OCI-LY3 (cell line): ENCODE data around the gene TMEM18.

ENCODE experiments used
- EZH2phosphoT487 ChIP-seq: fragments of 200-600 bp; shearing (Covaris generic); IDR thresholded peaks from 2 replicates; pipeline ENCODE4 v1.6.1; 2018; ENCODE audit warnings: antibody characterized with exemption, mixed run types, low read depth
- TF ChIP-seq, protein P1 (sequence below): fragments of 200-600, 300-600 bp; sonication (generic); IDR thresholded peaks from 2 replicates; pipeline ENCODE4 v1.5.1; 2014; ENCODE audit warnings: antibody characterized with exemption, low read length, low read depth

DNA sequence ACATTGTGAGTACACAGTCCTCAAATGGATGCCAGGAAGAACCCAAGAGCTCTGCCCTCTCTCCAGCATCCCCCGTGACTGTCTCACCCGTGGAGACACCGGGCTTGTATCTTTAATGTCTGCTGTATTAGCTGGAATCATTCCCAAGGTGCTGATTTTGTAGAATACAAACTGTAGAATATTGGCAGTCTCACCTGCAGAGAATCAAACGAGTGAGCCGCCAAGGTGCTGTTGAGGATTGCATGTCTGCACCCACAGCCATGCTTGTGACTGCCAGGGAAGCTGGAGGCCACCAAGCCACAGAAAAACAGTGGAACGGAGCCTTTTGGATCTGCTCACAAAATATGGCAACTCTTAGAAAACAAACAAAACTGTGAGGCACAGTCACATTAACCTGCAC is 37.5 kb downstream of the TMEM18 start:
- TF ChIP-seq, protein P1, sequence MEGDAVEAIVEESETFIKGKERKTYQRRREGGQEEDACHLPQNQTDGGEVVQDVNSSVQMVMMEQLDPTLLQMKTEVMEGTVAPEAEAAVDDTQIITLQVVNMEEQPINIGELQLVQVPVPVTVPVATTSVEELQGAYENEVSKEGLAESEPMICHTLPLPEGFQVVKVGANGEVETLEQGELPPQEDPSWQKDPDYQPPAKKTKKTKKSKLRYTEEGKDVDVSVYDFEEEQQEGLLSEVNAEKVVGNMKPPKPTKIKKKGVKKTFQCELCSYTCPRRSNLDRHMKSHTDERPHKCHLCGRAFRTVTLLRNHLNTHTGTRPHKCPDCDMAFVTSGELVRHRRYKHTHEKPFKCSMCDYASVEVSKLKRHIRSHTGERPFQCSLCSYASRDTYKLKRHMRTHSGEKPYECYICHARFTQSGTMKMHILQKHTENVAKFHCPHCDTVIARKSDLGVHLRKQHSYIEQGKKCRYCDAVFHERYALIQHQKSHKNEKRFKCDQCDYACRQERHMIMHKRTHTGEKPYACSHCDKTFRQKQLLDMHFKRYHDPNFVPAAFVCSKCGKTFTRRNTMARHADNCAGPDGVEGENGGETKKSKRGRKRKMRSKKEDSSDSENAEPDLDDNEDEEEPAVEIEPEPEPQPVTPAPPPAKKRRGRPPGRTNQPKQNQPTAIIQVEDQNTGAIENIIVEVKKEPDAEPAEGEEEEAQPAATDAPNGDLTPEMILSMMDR = no peak
- TF ChIP-seq EZH2phosphoT487 = no peak
